GM10847 (cell line): ENCODE measurements around the gene RNF149.

Experiments used
- POLR2A ChIP-seq: IDR thresholded peaks from 2 replicates; pipeline ENCODE4 v1.6.1; 2011; ENCODE audit not compliant: insufficient read length; ENCODE audit errors: extremely low read depth

The RNF149 gene

GRCh38 chr2:101340141-101340551 is 31.6 kb upstream of the RNF149 start:
- TF ChIP-seq POLR2A: no peak

DNA sequence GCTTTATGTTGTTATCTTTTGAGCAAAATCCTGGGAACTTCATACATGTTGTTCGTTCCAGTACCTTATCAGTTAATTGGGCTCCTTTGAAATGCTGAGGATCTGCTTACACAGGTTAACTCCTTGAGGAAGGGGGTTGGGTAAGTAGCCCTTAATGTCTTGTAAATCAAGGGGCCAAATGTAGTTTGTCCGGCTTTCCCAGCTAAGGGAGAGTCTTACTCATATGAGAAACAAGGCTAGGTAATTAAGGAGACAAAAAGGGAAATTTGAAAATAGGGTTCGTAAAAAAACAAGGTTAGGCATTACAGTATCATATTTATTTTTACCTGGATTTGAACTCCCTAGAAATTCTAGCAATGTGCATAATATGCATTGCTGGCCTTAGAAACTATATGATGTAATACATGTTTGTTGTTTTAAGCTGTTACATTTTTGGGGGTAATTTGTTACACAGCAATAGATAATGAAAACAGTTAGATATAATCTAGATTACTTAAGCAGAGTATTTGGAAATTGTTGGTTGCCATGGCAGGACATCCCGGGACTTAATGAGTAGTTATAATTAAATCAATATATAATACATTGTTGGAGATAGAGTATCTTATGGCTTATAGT is 30.9 kb upstream of the RNF149 start:
- TF ChIP-seq POLR2A: no peak

DNA sequence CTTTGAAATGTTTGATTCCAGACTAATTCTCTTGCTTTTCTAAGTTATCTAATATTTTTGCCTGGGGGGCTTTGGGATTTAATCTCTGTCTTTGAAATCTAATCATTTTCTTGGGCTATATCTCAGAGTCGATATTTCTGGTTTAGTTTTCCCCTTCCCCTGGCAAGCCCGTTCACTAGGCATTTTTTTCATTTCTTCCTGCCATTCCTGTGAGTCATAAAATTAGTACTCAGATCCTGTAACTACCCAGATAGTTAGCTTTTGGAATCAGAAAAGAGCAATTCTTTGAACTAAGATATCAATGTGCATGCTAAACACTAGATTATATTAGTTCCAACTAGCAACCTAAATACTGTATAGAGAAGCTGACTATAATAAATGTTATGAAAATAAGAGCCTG is 29.4 kb upstream of the RNF149 start:
- no peak for TF ChIP-seq POLR2A

GRCh38 chr2:101332885-101333766 is 24.6 kb upstream of the RNF149 start:
- no peak for TF ChIP-seq POLR2A

GRCh38 chr2:101331202-101331601 is 22.7 kb upstream of the RNF149 start:
- no peak for TF ChIP-seq POLR2A

DNA sequence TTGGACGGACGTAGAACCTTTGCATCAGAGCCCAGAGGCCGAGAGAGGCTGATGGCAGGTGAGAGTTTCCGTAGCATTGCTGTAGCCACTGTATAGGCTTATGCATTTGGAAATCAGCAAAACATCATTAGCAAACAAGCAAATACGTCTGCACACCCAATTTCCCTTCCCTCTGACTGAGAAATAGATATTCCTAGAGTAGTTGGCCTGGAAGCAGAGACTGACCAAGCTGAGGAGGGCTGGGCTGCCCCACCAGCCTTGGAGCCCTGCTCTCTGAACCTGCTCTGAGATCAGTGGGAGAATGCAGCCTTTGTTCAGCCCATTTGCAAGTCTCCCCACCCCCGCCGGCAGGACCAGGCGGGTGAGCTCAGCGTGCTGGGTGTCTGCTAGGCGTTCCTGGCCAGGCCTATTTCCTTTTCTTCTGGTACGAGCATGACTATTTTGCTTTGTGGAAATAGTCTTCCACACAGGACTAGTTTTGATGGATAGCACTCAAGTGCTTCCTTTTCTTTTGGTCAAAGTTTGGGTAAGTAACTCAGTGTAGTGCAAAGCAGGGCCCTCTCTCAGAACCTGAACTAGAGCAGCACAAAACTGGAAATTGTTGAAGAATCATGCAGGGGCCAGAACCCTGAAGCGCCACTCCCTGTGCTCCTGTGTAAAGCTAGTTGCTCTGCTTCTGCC is 21.9 kb upstream of the RNF149 start:
- no peak for TF ChIP-seq POLR2A

DNA sequence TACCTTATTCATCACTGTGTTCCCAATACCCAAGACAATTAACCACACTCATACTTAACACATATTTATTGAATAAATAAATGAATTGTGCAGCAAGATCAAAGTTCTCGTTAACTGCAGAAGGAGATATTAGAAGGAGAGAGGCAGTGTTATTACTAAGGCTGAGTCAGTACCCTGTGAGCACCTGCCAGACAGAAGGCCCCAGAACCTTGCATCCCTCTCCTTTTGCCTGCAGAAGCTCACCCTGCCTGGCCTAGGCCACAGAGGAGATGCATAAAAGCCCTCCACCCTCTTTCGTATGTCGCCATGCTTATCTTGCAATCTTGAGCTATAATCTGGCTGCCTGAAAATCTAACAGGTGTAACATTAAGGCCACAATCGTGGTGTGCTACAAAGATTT is 20.5 kb upstream of the RNF149 start:
- TF ChIP-seq POLR2A: no peak

- TF ChIP-seq POLR2A: no peak
Observed at GRCh38 chr2:101328474-101329007, 20.0 kb upstream of the RNF149 start.

- no peak for TF ChIP-seq POLR2A
Observed at GRCh38 chr2:101327863-101328394, 19.4 kb upstream of the RNF149 start.

DNA sequence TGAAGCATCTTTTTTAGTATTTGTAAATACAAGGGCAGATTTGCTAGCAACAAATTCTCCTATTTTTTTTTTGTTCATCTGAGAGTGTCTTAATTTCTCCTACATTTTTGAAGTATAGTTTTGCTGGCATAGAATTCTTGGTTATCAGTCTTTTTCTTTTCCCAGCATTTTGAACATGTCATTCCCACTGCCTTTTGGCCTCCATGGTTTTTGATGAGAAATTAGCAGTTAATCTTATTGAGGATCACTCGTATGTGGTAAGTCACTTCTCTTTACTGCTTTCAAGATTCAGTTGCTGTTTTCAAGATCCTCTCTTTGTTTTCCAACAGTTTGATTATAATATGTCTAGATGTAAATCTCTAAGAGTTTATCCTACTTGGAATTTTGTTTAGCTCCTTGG is 16.9 kb upstream of the RNF149 start:
- no peak for TF ChIP-seq POLR2A

DNA sequence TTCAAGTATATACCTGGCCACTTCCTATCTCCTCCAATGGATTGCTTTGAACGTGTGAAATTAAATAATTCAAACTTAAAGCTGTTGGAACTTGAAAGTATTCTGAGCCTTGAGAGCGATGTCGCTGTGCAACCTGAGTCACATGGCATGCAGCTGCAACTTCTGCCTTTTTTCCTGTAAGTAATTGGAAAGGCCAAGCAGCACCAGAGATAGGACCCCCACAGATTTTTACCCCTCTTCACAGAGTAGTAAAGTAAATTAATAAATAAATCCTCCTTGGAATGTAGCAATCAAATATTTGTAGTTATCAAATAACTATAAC is 3.2 kb upstream of the RNF149 start:
- TF ChIP-seq POLR2A: no peak

DNA sequence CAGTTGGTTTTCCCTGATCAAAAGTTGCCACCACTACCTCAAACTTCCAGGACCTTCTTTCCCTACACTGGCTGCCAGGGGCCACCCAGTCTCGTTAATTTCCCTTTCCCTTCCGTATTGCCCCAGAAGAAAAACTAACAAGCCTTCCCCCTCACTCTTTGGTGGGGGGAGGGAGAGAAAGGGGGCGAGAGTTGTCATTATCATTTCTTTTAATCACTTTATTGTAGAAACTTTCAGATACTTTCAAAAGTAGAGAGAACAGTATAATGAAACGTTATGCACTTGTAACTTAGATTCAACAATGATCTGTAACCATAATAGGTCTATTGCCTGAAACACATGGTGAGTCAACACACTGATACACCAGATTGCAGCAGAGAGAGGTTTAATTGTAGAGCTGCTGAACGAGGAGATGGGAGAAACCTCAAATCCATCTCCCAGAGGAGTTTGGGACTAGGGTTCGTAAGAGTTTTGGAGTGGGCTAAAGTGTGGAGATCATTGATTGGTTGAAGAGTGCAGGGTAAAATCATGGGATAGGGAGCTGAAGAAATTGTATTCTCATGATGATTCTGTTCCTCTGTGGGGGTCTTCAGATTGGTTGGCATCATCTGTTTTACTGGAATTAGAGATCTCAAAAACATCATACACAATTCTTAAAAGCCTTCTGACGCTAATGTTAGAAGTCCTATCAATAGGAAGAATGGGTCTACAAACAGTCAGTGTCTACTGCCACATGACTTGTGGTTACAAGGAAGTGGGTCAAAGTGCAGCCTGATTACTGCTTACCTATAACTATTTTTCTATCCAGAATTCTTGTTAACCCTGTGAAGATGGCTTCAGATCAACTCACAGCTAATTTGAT is 2.6 kb upstream of the RNF149 start:
- no peak for TF ChIP-seq POLR2A

DNA sequence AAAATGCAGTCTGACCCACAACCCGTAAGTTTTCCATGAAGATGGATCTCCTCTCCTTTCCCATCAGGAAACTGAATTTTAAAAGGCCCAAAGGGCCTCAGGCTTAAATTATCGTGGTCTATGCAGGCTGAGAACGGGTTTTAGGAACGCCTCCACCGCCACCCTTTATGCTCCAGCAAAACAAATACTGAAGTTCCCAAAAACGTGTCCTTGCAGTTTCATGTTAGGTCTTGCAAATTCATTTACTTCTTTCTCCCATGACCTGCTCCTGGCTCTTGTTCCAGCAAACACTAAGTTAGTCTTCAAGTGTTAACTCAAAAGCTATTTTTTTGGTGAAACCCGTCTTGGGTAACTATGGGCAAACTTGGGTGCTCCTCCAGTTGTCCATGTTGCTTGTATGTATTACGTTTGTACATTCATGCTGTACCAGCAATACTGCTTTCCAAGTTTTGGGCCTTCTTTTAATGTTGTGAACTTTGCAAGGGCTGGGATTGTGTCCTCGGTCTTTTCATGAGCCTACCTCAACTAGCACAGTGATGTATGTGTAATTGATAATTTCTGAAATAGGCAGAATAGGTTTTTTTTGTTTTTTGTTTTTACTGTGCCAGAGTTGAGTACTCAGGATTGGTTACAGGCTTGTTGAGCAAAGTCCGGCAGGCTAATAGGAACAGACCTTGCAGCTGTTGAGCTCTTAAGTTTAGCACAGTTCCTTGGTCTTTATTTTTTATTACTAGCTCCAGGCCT is 1.8 kb upstream of the RNF149 start:
- no peak for TF ChIP-seq POLR2A

DNA sequence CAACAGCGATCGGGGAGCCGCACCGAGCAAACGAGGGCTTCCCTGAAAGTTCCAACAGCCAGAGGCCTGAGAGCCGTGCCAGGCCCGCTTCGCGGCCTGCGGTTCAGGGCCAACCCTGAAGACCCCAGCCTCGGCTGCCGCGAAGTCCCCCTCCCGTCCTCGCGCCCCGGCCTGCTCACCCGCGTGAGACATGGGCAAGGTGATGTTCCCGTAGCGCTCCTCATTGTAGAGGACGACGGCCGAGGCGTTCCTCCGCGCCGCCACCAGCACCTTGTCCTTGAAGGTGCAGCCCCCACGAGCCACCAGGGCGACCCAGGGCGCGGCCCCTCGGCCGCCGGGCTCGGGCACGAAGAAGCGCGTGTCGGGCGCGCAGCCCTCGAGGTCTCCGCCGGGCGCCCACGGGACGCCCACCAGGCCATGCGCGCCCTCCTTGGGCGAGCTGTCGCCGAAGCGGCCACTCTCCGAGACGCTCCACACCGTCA is 510 bp downstream of the RNF149 start:
- no peak for TF ChIP-seq POLR2A
